HEK293T (cell line): ENCODE data around the gene TRAF6.

Source experiments
- CTCF ChIA-PET: fragments of 350-600 bp; formaldehyde crosslinking; extraction: SDS; loops from one replicate; lab custom pipeline; 2021; ENCODE audit warnings: antibody characterized with exemption, inconsistent platforms; lab: Yijun Ruan, JAX
- POLR2A ChIA-PET: fragments of 350-600 bp; formaldehyde crosslinking; extraction: SDS; loops from one replicate; lab custom pipeline; 2020; ENCODE audit warnings: antibody characterized with exemption, inconsistent platforms; lab: Yijun Ruan, JAX
- DNase-seq: peaks from one replicate; pipeline ENCODE4 v3.0.0; 2012; ENCODE audit warnings: mixed read lengths; ENCODE audit errors: extremely low spot score
- ARNT ChIP-seq: fragments of 450-650 bp; IDR thresholded peaks from 2 replicates; pipeline ENCODE4 v1.6.1; 2017; ENCODE audit warnings: mild to moderate bottlenecking
- BHLHE40 ChIP-seq: fragments of 450-650 bp; IDR thresholded peaks from 2 replicates; pipeline ENCODE4 v1.6.1; 2016; ENCODE audit warnings: mild to moderate bottlenecking, moderate library complexity, borderline replicate concordance
- CTBP1 ChIP-seq: fragments of 450-650 bp; IDR thresholded peaks from 2 replicates; pipeline ENCODE4 v1.6.1; 2016; ENCODE audit warnings: borderline replicate concordance
- ELF4 ChIP-seq: fragments of 450-650 bp; IDR thresholded peaks from 2 replicates; pipeline ENCODE4 v1.6.1; 2017; ENCODE audit warnings: antibody characterized with exemption
- FOXA1 ChIP-seq: fragments of 450-650 bp; IDR thresholded peaks from 2 replicates; pipeline ENCODE4 v1.6.1; 2016; ENCODE audit warnings: mild to moderate bottlenecking
- FOXK2 ChIP-seq: fragments of 450-650 bp; IDR thresholded peaks from 2 replicates; pipeline ENCODE4 v1.6.1; 2016; ENCODE audit warnings: mild to moderate bottlenecking
- FOXM1 ChIP-seq: fragments of 450-650 bp; IDR thresholded peaks from 2 replicates; pipeline ENCODE4 v1.6.1; 2017; ENCODE audit warnings: mild to moderate bottlenecking, borderline replicate concordance
- HDGF ChIP-seq: fragments of 450-650 bp; IDR thresholded peaks from 2 replicates; pipeline ENCODE4 v1.6.1; 2017; ENCODE audit warnings: antibody characterized with exemption, borderline replicate concordance
- L3MBTL2 ChIP-seq: fragments of 450-650 bp; conservative IDR thresholded peaks from 2 replicates; pipeline ENCODE4 v1.6.1; 2016; ENCODE audit warnings: mild to moderate bottlenecking
- LEF1 ChIP-seq: fragments of 450-650 bp; IDR thresholded peaks from 2 replicates; pipeline ENCODE4 v1.6.1; 2017; ENCODE audit warnings: mild to moderate bottlenecking, borderline replicate concordance
- NFRKB ChIP-seq: fragments of 450-650 bp; IDR thresholded peaks from 2 replicates; pipeline ENCODE4 v1.6.1; 2016; ENCODE audit warnings: mild to moderate bottlenecking, moderate library complexity
- PKNOX1 ChIP-seq: fragments of 450-650 bp; IDR thresholded peaks from 2 replicates; pipeline ENCODE4 v1.6.1; 2016
- SP1 ChIP-seq: fragments of 450-650 bp; IDR thresholded peaks from 2 replicates; pipeline ENCODE4 v1.6.1; 2017
- SUZ12 ChIP-seq: fragments of 450-650 bp; IDR thresholded peaks from 2 replicates; pipeline ENCODE4 v1.6.1; 2016; ENCODE audit warnings: mild to moderate bottlenecking
- TARDBP ChIP-seq: fragments of 450-650 bp; IDR thresholded peaks from 2 replicates; pipeline ENCODE4 v1.6.1; 2016
- ZNF384 ChIP-seq: fragments of 450-650 bp; IDR thresholded peaks from 2 replicates; pipeline ENCODE4 v1.6.1; 2016

The TRAF6 gene

GRCh38 chr11:36500315-36500721 is 9.8 kb downstream of the TRAF6 start:
- no peak for TF ChIP-seq BHLHE40
- no peak for TF ChIP-seq FOXA1
- TF ChIP-seq ARNT: no peak
- no peak for TF ChIP-seq ELF4
- no peak for TF ChIP-seq HDGF
- no peak for TF ChIP-seq PKNOX1
- no peak for TF ChIP-seq CTBP1
- TF ChIP-seq SP1: no peak
- TF ChIP-seq NFRKB: no peak
- TF ChIP-seq L3MBTL2: no peak
- no peak for TF ChIP-seq FOXM1
- TF ChIP-seq SUZ12: no peak
- no peak for TF ChIP-seq TARDBP
- TF ChIP-seq ZNF384: no peak
- no peak for TF ChIP-seq FOXK2
- TF ChIP-seq LEF1: no peak
- ChIA-PET CTCF (no interaction called here), POLR2A (interaction anchor here (0.5 to 2.4 kb wide), 2 partner anchors 10 to 412 kb away, joined by 3 to 8 read pairs; partner anchors contain the start of gene TRAF6)
- peak; percentile 19 for DNase-seq

DNA sequence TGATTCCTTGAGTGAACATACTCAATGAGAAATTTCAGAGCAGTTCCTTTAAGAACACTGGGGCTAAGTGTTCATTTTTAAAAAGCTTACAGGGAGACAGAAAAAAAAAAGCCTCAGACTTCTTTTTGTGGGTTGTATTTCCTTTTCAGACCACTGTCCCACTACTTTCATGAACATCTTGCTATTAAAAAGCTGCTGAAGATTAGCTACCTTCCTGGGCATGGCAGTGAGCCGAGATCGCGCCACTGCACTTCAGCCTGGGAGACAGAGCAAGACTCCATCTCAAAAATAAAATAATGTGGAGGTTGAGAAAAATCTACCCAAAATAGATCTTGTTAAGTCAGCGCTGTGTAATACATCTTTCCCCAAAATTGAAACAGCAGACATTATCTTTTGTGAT is 10.8 kb downstream of the TRAF6 start:
- ChIA-PET POLR2A (no interaction called here), CTCF (no interaction called here)
- TF ChIP-seq HDGF (no peak), NFRKB (no peak), SUZ12 (no peak), ELF4 (no peak), L3MBTL2 (no peak), TARDBP (no peak), ARNT (no peak), PKNOX1 (no peak), BHLHE40 (no peak)
- no peak for DNase-seq

GRCh38 chr11:36498721-36499120 is 11.4 kb downstream of the TRAF6 start:
- TF ChIP-seq NFRKB: no peak
- no peak for TF ChIP-seq SUZ12
- TF ChIP-seq FOXK2: no peak
- TF ChIP-seq TARDBP: no peak
- no peak for TF ChIP-seq ELF4
- TF ChIP-seq L3MBTL2: no peak
- TF ChIP-seq FOXM1: no peak
- no peak for TF ChIP-seq ZNF384
- TF ChIP-seq HDGF: no peak
- no peak for TF ChIP-seq PKNOX1
- POLR2A ChIA-PET: no interaction called here
- CTCF ChIA-PET: no interaction called here

DNA sequence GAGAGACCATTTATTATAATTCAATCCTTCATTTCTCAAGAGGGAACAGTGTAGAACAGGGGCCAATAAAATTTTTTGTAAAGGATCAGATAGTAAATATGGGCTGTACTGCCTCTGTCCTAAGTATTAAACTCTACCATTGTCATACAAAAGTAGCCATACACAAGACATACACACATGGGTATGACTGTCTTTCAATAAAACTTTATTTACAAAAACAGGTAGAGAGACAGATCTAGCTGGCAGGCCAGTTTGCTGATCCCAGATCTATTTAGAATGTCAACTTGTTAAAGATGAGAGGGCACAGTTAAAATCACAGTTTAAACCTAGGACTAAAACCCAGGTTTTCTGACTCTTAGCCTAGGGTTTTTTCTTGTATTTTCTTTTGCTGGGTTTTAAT is 16.7 kb downstream of the TRAF6 start:
- TF ChIP-seq FOXM1: no peak
- no peak for TF ChIP-seq SUZ12
- no peak for TF ChIP-seq HDGF
- POLR2A ChIA-PET: interaction anchor here (0.6 to 1.4 kb wide), 3 partner anchors 14 to 204 kb away, joined by 3 to 4 read pairs (median 3); partner anchors contain the start of genes COMMD9 and TRAF6
- DNase-seq: no peak
- CTCF ChIA-PET: interaction anchor here (0.7 to 1.4 kb wide), 11 partner anchors 9 to 671 kb away, joined by 3 to 10 read pairs (median 4); partner anchors contain the start of gene COMMD9

More at GRCh38 chr11:36498721-36499120, 11.4 kb downstream of the TRAF6 start:
- DNase-seq: no peak

- peak; percentile 50 for DNase-seq
- TF ChIP-seq ELF4 (no peak), HDGF (no peak), NFRKB (no peak), PKNOX1 (no peak)
- CTCF ChIA-PET: interaction anchor here (0.7 to 1.4 kb wide), 11 partner anchors 9 to 671 kb away, joined by 3 to 10 read pairs (median 4); partner anchors contain the start of gene COMMD9
- POLR2A ChIA-PET: interaction anchor here (0.6 to 1.4 kb wide), 3 partner anchors 13 to 203 kb away, joined by 3 to 4 read pairs (median 3); partner anchors contain the start of genes COMMD9 and TRAF6
Measured at GRCh38 chr11:36492724-36493304, 17.3 kb downstream of the TRAF6 start.

DNA sequence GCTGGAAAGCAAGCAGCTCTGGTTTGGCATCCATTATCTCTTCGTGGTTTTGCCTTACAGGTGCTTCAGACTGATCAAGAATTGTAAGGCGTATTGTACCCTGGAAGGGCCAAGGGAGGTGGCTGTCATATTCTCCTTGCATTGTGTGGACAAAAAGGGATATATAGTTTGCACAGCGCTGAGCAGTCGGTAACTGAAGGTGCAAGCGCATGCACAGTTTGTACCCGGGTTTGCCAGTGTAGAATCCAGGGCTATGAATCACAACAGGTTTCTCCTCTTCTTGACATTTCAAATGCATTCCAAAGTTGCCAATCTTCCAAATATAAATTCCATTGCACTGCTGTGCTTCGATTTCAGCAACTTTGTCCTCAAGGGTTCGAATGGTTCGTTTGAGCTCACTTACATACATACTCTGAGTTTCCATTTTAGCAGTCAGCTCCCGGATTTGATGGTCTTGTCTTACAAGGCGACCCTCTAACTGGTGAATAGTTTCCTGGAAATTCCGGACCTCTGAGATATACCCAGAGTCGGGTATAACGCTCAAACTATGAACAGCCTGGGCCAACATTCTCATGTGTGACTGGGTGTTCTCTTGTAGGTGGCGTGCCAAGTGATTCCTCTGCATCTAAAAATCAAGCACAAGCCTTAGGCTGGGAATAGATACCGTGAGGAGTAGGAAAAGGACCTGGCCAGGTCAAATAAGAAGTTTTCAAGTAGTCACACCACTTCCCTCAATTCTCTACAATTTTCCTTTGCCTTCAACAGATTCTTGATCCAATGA is 19.9 kb downstream of the TRAF6 start:
- CTCF ChIA-PET: no interaction called here
- POLR2A ChIA-PET: no interaction called here
- no peak for TF ChIP-seq BHLHE40
- TF ChIP-seq PKNOX1: no peak
- TF ChIP-seq FOXK2: no peak
- no peak for TF ChIP-seq ARNT
- TF ChIP-seq SUZ12: no peak
- no peak for TF ChIP-seq L3MBTL2
- TF ChIP-seq FOXM1: no peak
- no peak for TF ChIP-seq SP1
- TF ChIP-seq NFRKB: no peak
- no peak for TF ChIP-seq HDGF
- TF ChIP-seq LEF1: no peak
- TF ChIP-seq TARDBP: no peak
- no peak for DNase-seq
